ENCODE results near the gene DNAJA1. TPM values are rescaled to one million over a fixed set of nuclear protein-coding genes. Genes with fewer than 3 reads are reported as not detected.

DNAJA1 gene
- total RNA-seq: 10 to 100 TPM in 3 of 4 donors, 1 to 10 TPM in 1; 7.9 to 68.3 (median 47.1) TPM

DNA sequence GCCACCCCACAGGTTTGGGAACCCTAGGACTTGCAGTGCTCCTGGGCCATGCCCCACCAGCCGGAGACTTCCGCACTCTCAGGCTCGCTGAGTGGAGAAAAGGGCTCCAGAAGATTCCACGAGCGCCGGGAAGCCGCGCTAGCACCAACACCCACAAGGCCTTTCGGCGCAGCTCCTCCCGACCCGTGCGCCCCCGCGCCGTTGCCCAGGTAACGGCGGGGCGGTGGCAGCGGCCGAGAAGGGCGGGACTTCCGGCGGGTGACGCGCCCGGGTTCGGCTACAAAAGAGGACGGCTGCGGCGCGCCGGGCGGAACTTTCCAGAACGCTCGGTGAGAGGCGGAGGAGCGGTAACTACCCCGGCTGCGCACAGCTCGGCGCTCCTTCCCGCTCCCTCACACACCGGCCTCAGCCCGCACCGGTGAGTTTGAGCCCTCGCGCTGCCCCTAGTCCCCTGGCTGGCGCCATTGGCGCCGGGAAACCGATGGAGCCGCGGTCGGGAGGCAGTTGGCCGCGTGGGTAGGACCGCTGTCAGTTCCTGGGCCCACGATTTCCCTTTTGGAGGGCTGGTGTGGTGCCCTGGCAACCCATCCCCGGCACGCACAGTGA lies at the start of gene DNAJA1:
TSS of gene DNAJA1 (plus strand) at position 308 of the 606 bp plus-strand sequence. CDS start 1,212 bp downstream, outside the sequence.
- TF ChIP-seq POLR2AphosphoS5 (IDR thresholded peaks at IDR 0.05) (peak; percentile 98 to 100 (median 100)), EP300 (IDR thresholded peaks at IDR 0.05; ENCODE audit: low read depth) (no peak), POLR2A (IDR thresholded peaks at IDR 0.05) (peak; percentile 99)
- peak; percentile 95 for DNase-seq
- Histone ChIP-seq H3K9me3 (no peaks in the 10 kb centered on the region), H3K27me3 (no peaks in the 10 kb centered on the region), H3K4me1 (peaks cover 18 to 59% (median 39%) of the 10 kb centered on the region in 4 donors), H3K4me3 (peak within 1 kb of the TSS; percentile 83 to 99 (median 97)), H3K27ac (peak within 1 kb of the TSS; percentile 98 to 100 (median 99)), H3K36me3 (peaks cover 0 to 5% (median 0%) of the 10 kb centered on the region in 4 donors)
- WGBS, 2 donors (ENCODE audit: low coverage in 1 of 2): 0% methylated on average over 7 of the region's 61 CpGs; no CpG with 5 or more reads in 1 of the 2 donors
- in situ Hi-C loops (cut with MboI; ENCODE audit: low pct_ligation_motif_present in 1 of 4, low pct_unique_long_range_greater_than_20kb in 1 of 4, low sequenced_read_pairs in 3 of 4) (no loop called here), intact Hi-C loops (cut with DNase I; ENCODE audit: low total_unique reads) (no loop called here)

DNA sequence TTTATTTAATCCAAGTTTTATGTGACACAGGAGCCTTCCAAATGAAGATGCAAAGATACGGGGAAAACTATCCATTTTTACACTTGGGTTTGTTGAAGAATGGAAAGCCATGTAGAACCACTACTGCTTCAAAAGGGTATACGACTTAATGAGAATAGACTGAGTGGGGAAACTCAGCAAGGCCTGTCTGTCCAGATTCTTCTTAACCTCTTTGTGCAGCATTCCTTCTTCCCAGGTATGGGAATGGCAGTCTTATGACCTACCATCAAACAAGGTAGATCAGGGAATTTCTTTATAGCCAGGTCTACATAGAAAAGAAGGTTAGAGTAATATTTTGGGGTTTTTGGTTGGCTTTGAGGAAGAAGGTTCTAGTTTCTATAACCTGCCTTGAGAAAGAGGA lies 47.0 kb upstream of the DNAJA1 start:
- no peak overlapping the region for H3K4me3 ChIP-seq
- no peak overlapping the region for H3K27ac ChIP-seq
- H3K36me3 ChIP-seq: peaks cover 0 to 40% (median 1%) of the 10 kb centered on the region in 4 donors
- no peaks in the 10 kb centered on the region for H3K4me1 ChIP-seq
- WGBS, 2 donors (ENCODE audit: low coverage in 1 of 2): 84 to 93% methylated on average over 2 of the region's 2 CpGs
- no peaks in the 10 kb centered on the region for H3K9me3 ChIP-seq
- TF ChIP-seq POLR2AphosphoS5 (IDR thresholded peaks at IDR 0.05) (no peak), POLR2A (IDR thresholded peaks at IDR 0.05) (no peak), EP300 (IDR thresholded peaks at IDR 0.05; ENCODE audit: low read depth) (no peak)
- TF ChIP-seq, protein P1, sequence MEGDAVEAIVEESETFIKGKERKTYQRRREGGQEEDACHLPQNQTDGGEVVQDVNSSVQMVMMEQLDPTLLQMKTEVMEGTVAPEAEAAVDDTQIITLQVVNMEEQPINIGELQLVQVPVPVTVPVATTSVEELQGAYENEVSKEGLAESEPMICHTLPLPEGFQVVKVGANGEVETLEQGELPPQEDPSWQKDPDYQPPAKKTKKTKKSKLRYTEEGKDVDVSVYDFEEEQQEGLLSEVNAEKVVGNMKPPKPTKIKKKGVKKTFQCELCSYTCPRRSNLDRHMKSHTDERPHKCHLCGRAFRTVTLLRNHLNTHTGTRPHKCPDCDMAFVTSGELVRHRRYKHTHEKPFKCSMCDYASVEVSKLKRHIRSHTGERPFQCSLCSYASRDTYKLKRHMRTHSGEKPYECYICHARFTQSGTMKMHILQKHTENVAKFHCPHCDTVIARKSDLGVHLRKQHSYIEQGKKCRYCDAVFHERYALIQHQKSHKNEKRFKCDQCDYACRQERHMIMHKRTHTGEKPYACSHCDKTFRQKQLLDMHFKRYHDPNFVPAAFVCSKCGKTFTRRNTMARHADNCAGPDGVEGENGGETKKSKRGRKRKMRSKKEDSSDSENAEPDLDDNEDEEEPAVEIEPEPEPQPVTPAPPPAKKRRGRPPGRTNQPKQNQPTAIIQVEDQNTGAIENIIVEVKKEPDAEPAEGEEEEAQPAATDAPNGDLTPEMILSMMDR (IDR thresholded peaks at IDR 0.05): no peak
- no peaks in the 10 kb centered on the region for H3K27me3 ChIP-seq
- in situ Hi-C loops (cut with MboI; ENCODE audit: low pct_ligation_motif_present in 1 of 4, low pct_unique_long_range_greater_than_20kb in 1 of 4, low sequenced_read_pairs in 3 of 4) (loop anchor here in 2 of 4 donors (10.0 to 25.0 kb wide), 2 partner anchors 393 to 591 kb away; partner anchors contain the start of gene ACO1 (in 1 of the 2)), intact Hi-C loops (cut with DNase I; ENCODE audit: low total_unique reads) (no loop called here)
- no peak for DNase-seq

DNA sequence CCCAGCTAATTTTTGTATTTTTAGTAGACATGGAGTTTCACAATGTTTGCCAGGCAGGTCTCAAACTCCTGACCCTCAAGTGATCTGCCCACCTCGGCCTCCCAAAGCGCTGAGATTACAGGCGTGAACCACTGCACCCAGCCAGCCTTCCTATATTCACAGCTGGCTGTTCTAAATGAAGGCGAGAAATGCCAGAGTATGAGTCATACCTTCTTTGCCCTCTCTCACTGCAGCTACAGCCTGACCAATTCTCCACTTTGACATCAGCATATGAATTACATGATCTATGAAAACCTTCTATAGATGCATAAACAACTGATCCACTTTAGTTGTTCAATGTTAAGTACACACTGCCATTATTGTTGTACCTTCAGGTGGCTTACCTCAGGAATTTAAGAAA lies 38.1 kb upstream of the DNAJA1 start:
- DNase-seq: no peak
- intact Hi-C loops (cut with DNase I; ENCODE audit: low total_unique reads): no loop called here
- Histone ChIP-seq H3K9me3 (no peaks in the 10 kb centered on the region), H3K36me3 (peaks cover 0 to 59% (median 24%) of the 10 kb centered on the region in 4 donors), H3K27ac (no peak overlapping the region), H3K4me1 (no peaks in the 10 kb centered on the region), H3K27me3 (no peaks in the 10 kb centered on the region), H3K4me3 (no peak overlapping the region)
- TF ChIP-seq EP300 (IDR thresholded peaks at IDR 0.05; ENCODE audit: low read depth): no peak
- in situ Hi-C loops (cut with MboI; ENCODE audit: low pct_ligation_motif_present in 1 of 4, low pct_unique_long_range_greater_than_20kb in 1 of 4, low sequenced_read_pairs in 3 of 4): loop anchor here in 1 of 4 donors (25.0 kb wide), 1 partner anchor 600 kb away; the partner anchor contains the start of gene ACO1
- 99 to 100% methylated on average over 2 to 4 of the region's 4 CpGs for WGBS, 2 donors (ENCODE audit: low coverage in 1 of 2)

DNA sequence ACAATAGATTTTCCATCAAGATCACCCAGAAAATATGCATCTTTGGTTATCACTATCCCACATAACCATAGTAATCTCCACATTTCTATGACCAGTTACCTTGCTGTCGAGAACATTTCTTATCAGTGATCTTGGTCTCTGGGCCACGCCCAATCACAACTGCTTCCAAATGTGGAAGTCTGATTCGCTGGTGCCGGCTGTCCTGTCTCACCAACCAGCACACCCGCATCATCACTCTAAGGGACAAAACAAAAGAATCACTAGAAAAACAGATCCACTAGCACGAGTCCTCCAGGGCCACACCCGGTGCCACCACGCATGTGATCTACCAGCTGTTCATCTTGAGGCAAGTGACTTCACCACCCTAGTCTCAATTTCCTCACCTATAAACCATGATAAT lies 35.4 kb upstream of the DNAJA1 start:
- intact Hi-C loops (cut with DNase I; ENCODE audit: low total_unique reads): no loop called here
- no peak for DNase-seq
- 89% methylated on average over 8 of the region's 8 CpGs; no CpG with 5 or more reads in 1 of the 2 donors for WGBS, 2 donors (ENCODE audit: low coverage in 1 of 2)
- TF ChIP-seq, protein P1 (IDR thresholded peaks at IDR 0.05): no peak
- no peak for TF ChIP-seq POLR2A (IDR thresholded peaks at IDR 0.05)
- no peak for TF ChIP-seq EP300 (IDR thresholded peaks at IDR 0.05; ENCODE audit: low read depth)
- no peak for TF ChIP-seq POLR2AphosphoS5 (IDR thresholded peaks at IDR 0.05)
- peaks cover 0 to 38% (median 16%) of the 10 kb centered on the region in 4 donors for H3K36me3 ChIP-seq
- in situ Hi-C loops (cut with MboI; ENCODE audit: low pct_ligation_motif_present in 1 of 4, low pct_unique_long_range_greater_than_20kb in 1 of 4, low sequenced_read_pairs in 3 of 4): loop anchor here in 1 of 4 donors (25.0 kb wide), 1 partner anchor 602 kb away; the partner anchor contains the start of gene ACO1
- H3K4me1 ChIP-seq: peaks cover 0 to 5% (median 0%) of the 10 kb centered on the region in 4 donors
- no peaks in the 10 kb centered on the region for H3K27me3 ChIP-seq
- H3K27ac ChIP-seq: no peak overlapping the region
- H3K4me3 ChIP-seq: no peak overlapping the region
- H3K9me3 ChIP-seq: no peaks in the 10 kb centered on the region

DNA sequence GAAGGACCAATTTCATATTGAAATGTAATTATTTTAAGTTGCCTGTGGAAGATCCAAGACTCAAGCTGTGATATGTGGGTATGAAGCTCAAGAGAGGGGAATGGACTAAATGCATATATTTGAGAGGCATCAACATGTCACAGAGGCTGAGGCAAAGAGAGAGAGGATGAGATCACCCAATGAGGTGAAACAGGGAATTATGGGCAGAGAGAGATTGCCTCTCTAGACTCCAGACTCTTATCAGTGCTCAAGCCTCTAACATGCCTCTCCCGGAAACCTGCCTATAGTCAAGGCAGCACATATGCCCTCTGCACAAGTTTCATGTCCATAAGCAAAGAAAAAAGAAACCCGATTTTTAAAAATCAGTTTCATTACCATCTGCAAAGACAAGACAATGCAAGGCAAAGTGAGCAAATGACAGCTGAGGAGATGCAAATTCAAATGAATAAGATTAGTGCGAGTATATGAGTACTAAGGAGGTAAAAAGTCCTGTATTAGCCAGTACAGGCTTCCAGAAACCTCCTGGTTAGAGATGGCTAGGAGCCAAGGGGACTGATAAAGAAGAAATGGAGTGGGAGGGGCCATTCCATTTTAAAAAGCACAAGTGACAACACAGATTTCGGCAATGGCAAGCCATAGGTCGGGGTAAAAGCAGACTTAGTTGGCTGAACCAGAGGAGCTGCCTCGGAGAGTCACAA lies 33.0 kb upstream of the DNAJA1 start:
- no peak for DNase-seq
- 83 to 85% methylated on average over 6 of the region's 6 CpGs for WGBS, 2 donors (ENCODE audit: low coverage in 1 of 2)
- H3K4me3 ChIP-seq: no peak overlapping the region
- no peaks in the 10 kb centered on the region for H3K27me3 ChIP-seq
- H3K4me1 ChIP-seq: peaks cover 0 to 5% (median 0%) of the 10 kb centered on the region in 4 donors
- TF ChIP-seq, protein P1 (IDR thresholded peaks at IDR 0.05): no peak
- TF ChIP-seq EP300 (IDR thresholded peaks at IDR 0.05; ENCODE audit: low read depth): no peak
- no peak for TF ChIP-seq POLR2AphosphoS5 (IDR thresholded peaks at IDR 0.05)
- no peak for TF ChIP-seq POLR2A (IDR thresholded peaks at IDR 0.05)
- H3K27ac ChIP-seq: no peak overlapping the region
- H3K9me3 ChIP-seq: no peaks in the 10 kb centered on the region
- intact Hi-C loops (cut with DNase I; ENCODE audit: low total_unique reads) (no loop called here), in situ Hi-C loops (cut with MboI; ENCODE audit: low pct_ligation_motif_present in 1 of 4, low pct_unique_long_range_greater_than_20kb in 1 of 4, low sequenced_read_pairs in 3 of 4) (loop anchor here in 1 of 4 donors (25.0 kb wide), 1 partner anchor 605 kb away; the partner anchor contains the start of gene ACO1)
- peaks cover 0 to 31% (median 14%) of the 10 kb centered on the region in 4 donors for H3K36me3 ChIP-seq

Data from transverse colon (tissue), 4 donors.